ENCODE measurements around the gene HMOX2. TPM values are rescaled to one million over a fixed set of nuclear protein-coding genes. Genes with fewer than 3 reads are reported as not detected.

Gene HMOX2
- polyA plus RNA-seq, 2 of the 4 experiments (the other 2 are of a cell fraction), result 35.4 to 47.7 TPM

DNA sequence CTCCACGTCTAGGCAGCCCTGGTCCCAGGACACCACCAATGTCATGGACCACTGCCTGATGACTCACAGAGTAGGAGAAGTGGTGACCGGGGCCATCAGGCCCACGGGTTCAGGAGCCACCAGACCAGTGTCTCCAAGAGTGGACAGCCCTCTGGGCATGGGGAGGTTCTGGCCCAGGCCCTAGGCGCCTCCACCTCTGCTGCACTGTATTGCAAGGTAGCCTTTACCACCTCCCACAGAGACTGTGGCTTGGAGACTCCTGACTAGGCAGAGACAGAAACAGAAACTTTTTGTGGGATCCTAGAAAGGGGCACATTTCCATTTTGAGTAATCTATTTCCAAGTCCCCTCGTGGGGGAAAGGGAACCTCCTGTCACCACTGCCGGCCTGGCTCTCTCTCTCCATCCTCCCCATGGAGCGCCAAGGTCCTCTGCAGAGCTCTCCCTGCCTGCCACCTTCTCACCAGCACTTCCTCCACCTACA lies 59.5 kb downstream of the HMOX2 start (continued):
- TF ChIP-seq ZFP36 (IDR thresholded peaks at IDR 0.05; ENCODE audit: borderline replicate concordance, partially characterized antibody), result no peak

DNA sequence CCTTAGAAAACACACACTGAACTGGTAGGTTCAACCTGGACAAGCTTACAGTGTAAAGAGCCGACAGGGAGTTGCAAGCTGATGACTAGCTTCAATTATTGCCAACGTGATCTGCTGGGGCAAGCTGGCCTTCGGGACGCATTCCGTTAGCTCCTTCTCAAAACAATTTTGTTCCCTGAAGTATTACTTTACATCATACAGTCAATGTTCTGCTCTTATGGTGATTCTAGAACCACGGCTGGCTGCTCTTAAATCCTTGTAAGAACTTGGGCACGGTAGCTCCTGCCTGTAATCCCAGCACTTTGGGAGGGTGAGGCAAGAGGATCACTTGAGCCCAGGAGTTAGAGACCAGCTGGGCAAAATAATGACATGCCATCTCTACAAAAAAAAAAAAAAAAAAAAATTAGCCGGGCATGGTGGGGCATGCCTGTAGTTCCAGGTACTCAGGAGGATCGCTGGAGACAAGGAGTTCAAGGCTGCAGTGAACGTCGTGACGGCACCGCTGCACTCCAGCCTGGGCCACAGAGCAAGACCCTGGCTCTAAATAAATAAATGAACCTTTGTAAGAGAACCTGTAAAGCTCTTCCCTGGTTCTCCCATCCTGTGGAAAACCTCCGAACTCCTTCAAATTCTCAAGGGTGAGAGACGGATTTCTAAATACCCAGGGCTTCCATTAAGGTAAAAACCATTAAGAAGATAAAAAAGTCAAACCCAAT lies 60.4 kb downstream of the HMOX2 start:
- ATAC-seq (no peak), DNase-seq (ENCODE audit: low read depth in 1 of 2, low spot score in 1 of 2) (no peak), FAIRE-seq (no peak)
- Histone ChIP-seq H3K4me1 (peaks cover 5% of the 10 kb centered on the region; the same call in 1 of the 3 replicates), H3K9me3 (peaks cover 17% of the 10 kb centered on the region), H3K4me3 (no peak overlapping the region), H3K4me2 (no peak overlapping the region), H3K27ac (no peak overlapping the region)
- ChIA-PET CTCF (interaction anchor here (1.8 to 20.0 kb wide), 3 partner anchors 11 to 24 kb away, joined by 6 to 301 read pairs (median 9); no protein-coding TSS in a partner anchor), POLR2A (interaction anchor here (1.1 kb wide), 1 partner anchor 50 kb away, joined by 3 read pairs; no protein-coding TSS in a partner anchor)
- no peak for TF ChIP-seq RFX5 (IDR thresholded peaks at IDR 0.05)
- TF ChIP-seq MAZ (IDR thresholded peaks at IDR 0.05; ENCODE audit: borderline replicate concordance, low read depth, low read length), result no peak
- TF ChIP-seq NPAS2 (CRISPR knock-in tag; IDR thresholded peaks at IDR 0.05; ENCODE audit: borderline replicate concordance), result no peak
- TF ChIP-seq HES2 (IDR thresholded peaks at IDR 0.05), result no peak
- TF ChIP-seq RAD21 (conservative IDR thresholded peaks at IDR 0.05 in 1 of 2, IDR thresholded peaks at IDR 0.05 in 1 of 2), result no peak
- TF ChIP-seq, protein P1, sequence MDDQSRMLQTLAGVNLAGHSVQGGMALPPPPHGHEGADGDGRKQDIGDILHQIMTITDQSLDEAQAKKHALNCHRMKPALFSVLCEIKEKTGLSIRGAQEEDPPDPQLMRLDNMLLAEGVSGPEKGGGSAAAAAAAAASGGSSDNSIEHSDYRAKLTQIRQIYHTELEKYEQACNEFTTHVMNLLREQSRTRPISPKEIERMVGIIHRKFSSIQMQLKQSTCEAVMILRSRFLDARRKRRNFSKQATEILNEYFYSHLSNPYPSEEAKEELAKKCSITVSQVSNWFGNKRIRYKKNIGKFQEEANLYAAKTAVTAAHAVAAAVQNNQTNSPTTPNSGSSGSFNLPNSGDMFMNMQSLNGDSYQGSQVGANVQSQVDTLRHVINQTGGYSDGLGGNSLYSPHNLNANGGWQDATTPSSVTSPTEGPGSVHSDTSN (IDR thresholded peaks at IDR 0.05), result no peak
- TF ChIP-seq HMGXB4 (CRISPR knock-in tag; IDR thresholded peaks at IDR 0.05; ENCODE audit: borderline replicate concordance), result no peak
- TF ChIP-seq, protein P2, sequence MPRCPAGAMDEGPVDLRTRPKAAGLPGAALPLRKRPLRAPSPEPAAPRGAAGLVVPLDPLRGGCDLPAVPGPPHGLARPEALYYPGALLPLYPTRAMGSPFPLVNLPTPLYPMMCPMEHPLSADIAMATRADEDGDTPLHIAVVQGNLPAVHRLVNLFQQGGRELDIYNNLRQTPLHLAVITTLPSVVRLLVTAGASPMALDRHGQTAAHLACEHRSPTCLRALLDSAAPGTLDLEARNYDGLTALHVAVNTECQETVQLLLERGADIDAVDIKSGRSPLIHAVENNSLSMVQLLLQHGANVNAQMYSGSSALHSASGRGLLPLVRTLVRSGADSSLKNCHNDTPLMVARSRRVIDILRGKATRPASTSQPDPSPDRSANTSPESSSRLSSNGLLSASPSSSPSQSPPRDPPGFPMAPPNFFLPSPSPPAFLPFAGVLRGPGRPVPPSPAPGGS (IDR thresholded peaks at IDR 0.05), result no peak
- TF ChIP-seq ZC3H11A (IDR thresholded peaks at IDR 0.05), result no peak
- no peak for TF ChIP-seq FOSB (CRISPR knock-in tag; IDR thresholded peaks at IDR 0.05)
- TF ChIP-seq SREBF2 (IDR thresholded peaks at IDR 0.05), result no peak
- TF ChIP-seq, protein P3, sequence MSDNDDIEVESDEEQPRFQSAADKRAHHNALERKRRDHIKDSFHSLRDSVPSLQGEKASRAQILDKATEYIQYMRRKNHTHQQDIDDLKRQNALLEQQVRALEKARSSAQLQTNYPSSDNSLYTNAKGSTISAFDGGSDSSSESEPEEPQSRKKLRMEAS (IDR thresholded peaks at IDR 0.05), result no peak
- TF ChIP-seq, protein P4, sequence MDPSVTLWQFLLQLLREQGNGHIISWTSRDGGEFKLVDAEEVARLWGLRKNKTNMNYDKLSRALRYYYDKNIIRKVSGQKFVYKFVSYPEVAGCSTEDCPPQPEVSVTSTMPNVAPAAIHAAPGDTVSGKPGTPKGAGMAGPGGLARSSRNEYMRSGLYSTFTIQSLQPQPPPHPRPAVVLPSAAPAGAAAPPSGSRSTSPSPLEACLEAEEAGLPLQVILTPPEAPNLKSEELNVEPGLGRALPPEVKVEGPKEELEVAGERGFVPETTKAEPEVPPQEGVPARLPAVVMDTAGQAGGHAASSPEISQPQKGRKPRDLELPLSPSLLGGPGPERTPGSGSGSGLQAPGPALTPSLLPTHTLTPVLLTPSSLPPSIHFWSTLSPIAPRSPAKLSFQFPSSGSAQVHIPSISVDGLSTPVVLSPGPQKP (IDR thresholded peaks at IDR 0.05; ENCODE audit: low read depth, low read length), result no peak
- 89% methylated on average over 15 of the region's 15 CpGs for WGBS (ENCODE audit: missing lambda C conversion rate)
